ENCODE results near the gene SLC16A10. TPM values are rescaled to one million over a fixed set of nuclear protein-coding genes. Genes with fewer than 3 reads are reported as not detected.
"Not testable (repeated sequence)": the region's sequence is repeated elsewhere in the genome, so short reads cannot be mapped to it uniquely, and the experiment has no call there.

SLC16A10 gene
- total RNA-seq, 4 donors from 2014 or later: 35.6 to 50.9 (median 43.9) TPM

- H3K4me3 ChIP-seq (ENCODE audit: low read depth, poor library complexity, severe bottlenecking): no peak overlapping the region
- intact Hi-C loops (cut with DNase I; ENCODE audit: low total_unique reads): no loop called here
- no peak for DNase-seq (ENCODE audit: low spot score in 2 of 2)
- TF ChIP-seq POLR2A (IDR thresholded peaks at IDR 0.05): no peak
- no peak for TF ChIP-seq CTCF (IDR thresholded peaks at IDR 0.05)
- 93 to 98% methylated on average over 4 of the region's 4 CpGs for WGBS, 2 donors
Observed at GRCh38 chr6:111121789-111122350, 34.6 kb downstream of the SLC16A10 start.

- no peak for TF ChIP-seq POLR2A (IDR thresholded peaks at IDR 0.05)
- no peak for TF ChIP-seq CTCF (IDR thresholded peaks at IDR 0.05)
- no peak overlapping the region for H3K4me3 ChIP-seq (ENCODE audit: low read depth, poor library complexity, severe bottlenecking)
- 56 to 62% methylated on average over 7 of the region's 7 CpGs for WGBS, 2 donors
- intact Hi-C loops (cut with DNase I; ENCODE audit: low total_unique reads): no loop called here
- DNase-seq (ENCODE audit: low spot score in 2 of 2): no peak
Observed at GRCh38 chr6:111122458-111123286, 35.4 kb downstream of the SLC16A10 start.

- DNase-seq (ENCODE audit: low spot score in 2 of 2): no peak
- H3K4me3 ChIP-seq (ENCODE audit: low read depth, poor library complexity, severe bottlenecking): no peak overlapping the region
- WGBS, 2 donors: 73 to 81% methylated on average over 4 of the region's 4 CpGs
- TF ChIP-seq CTCF (IDR thresholded peaks at IDR 0.05) (no peak), POLR2A (IDR thresholded peaks at IDR 0.05) (no peak)
- intact Hi-C loops (cut with DNase I; ENCODE audit: low total_unique reads): no loop called here
Observed at GRCh38 chr6:111124406-111124805, 37.1 kb downstream of the SLC16A10 start.

GRCh38 chr6:111129013-111129412 is 41.7 kb downstream of the SLC16A10 start:
- WGBS, 2 donors: 20 to 32% methylated on average over 1 of the region's 1 CpG
- intact Hi-C loops (cut with DNase I; ENCODE audit: low total_unique reads): no loop called here
- no peak overlapping the region for H3K4me3 ChIP-seq (ENCODE audit: low read depth, poor library complexity, severe bottlenecking)
- no peak for DNase-seq (ENCODE audit: low spot score in 2 of 2)
- no peak for TF ChIP-seq POLR2A (IDR thresholded peaks at IDR 0.05)
- TF ChIP-seq CTCF (IDR thresholded peaks at IDR 0.05): no peak

GRCh38 chr6:111131018-111131417 is 43.7 kb downstream of the SLC16A10 start:
- DNase-seq (ENCODE audit: low spot score in 2 of 2); H3K4me3 ChIP-seq (ENCODE audit: low read depth, poor library complexity, severe bottlenecking); intact Hi-C loops (cut with DNase I; ENCODE audit: low total_unique reads): not testable (repeated sequence)
- WGBS, 2 donors: 97 to 98% methylated on average over 10 to 11 of the region's 11 CpGs

- intact Hi-C loops (cut with DNase I; ENCODE audit: low total_unique reads); DNase-seq (ENCODE audit: low spot score in 2 of 2); H3K4me3 ChIP-seq (ENCODE audit: low read depth, poor library complexity, severe bottlenecking): not testable (repeated sequence)
- WGBS, 2 donors: 32 to 44% methylated on average over 2 of the region's 2 CpGs
Observed at GRCh38 chr6:111132669-111133068, 45.4 kb downstream of the SLC16A10 start.

GRCh38 chr6:111134236-111134869 is 47.0 kb downstream of the SLC16A10 start:
- intact Hi-C loops (cut with DNase I; ENCODE audit: low total_unique reads); DNase-seq (ENCODE audit: low spot score in 2 of 2); H3K4me3 ChIP-seq (ENCODE audit: low read depth, poor library complexity, severe bottlenecking): not testable (repeated sequence)
- 81 to 86% methylated on average over 6 of the region's 6 CpGs for WGBS, 2 donors

GRCh38 chr6:111137489-111138093 is 50.3 kb downstream of the SLC16A10 start:
- DNase-seq (ENCODE audit: low spot score in 2 of 2); H3K4me3 ChIP-seq (ENCODE audit: low read depth, poor library complexity, severe bottlenecking); intact Hi-C loops (cut with DNase I; ENCODE audit: low total_unique reads): not testable (repeated sequence)
- 81 to 85% methylated on average over 14 of the region's 14 CpGs for WGBS, 2 donors

All from lower leg skin (tissue), 4 donors.